ENCODE results near the gene TPX2.

DNA sequence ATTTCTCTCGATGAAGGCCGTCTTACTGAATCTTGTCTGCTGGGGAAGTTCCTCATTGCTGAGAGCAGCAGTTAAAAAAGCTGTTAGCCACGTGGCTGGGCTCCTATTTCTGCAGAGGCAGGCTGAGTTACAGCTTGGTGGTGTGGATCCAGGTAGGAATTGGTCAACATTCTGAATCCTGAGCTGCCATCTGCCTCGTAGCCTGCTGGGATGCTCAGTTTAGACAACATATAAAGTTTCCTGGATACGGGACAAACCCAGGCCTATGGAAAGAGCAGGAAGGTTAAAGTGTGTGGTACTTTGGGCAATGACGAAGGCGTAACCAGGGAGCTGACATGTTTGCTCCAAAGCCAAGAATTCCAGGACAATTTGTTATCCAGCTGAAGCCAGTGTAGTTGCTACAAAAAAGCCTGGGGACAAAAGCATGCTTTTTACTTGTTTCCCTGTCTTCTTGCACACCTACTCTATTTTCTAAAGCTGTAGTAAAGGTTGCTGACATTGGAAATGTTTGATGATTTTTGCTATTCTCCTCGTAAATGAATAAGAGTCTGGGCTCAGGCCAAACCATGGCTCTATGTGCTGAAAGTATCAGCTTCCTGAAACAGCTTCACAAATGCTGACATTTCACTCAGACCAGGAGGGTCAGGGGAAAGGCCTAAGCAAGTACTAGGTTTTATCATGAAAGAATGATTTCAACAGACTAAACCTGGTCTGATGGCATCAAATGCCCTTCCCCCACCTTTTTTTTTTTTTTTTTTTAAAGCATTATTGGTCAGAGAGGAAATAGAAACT is 67.7 kb downstream of the TPX2 start:
- TF ChIP-seq, protein P1, sequence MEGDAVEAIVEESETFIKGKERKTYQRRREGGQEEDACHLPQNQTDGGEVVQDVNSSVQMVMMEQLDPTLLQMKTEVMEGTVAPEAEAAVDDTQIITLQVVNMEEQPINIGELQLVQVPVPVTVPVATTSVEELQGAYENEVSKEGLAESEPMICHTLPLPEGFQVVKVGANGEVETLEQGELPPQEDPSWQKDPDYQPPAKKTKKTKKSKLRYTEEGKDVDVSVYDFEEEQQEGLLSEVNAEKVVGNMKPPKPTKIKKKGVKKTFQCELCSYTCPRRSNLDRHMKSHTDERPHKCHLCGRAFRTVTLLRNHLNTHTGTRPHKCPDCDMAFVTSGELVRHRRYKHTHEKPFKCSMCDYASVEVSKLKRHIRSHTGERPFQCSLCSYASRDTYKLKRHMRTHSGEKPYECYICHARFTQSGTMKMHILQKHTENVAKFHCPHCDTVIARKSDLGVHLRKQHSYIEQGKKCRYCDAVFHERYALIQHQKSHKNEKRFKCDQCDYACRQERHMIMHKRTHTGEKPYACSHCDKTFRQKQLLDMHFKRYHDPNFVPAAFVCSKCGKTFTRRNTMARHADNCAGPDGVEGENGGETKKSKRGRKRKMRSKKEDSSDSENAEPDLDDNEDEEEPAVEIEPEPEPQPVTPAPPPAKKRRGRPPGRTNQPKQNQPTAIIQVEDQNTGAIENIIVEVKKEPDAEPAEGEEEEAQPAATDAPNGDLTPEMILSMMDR (IDR thresholded peaks at IDR 0.05), result no peak
- TF ChIP-seq POLR2A (IDR thresholded peaks at IDR 0.05), result no peak

All from lower leg skin (tissue), 3 donors.